DND-41 (cell line): Measurements from ENCODE around the gene TMEM163.

Experiments
- CTCF ChIP-seq: IDR thresholded peaks from 2 replicates; pipeline ENCODE4 v1.5.1; 2012; ENCODE audit warnings: borderline replicate concordance, low read length, moderate library complexity, mild to moderate bottlenecking; ENCODE audit not compliant: poor library complexity, severe bottlenecking; ENCODE audit errors: extremely low read depth
- EZH2 ChIP-seq: IDR thresholded peaks from 3 replicates; pipeline ENCODE4 v1.6.1; 2012; ENCODE audit warnings: borderline replicate concordance, low read depth, mild to moderate bottlenecking, moderate library complexity, low read length, inconsistent platforms; ENCODE audit not compliant: severe bottlenecking

GRCh38 chr2:134416637-134417036 lies 302.2 kb downstream of the TMEM163 start:
- TF ChIP-seq EZH2 (no peak), CTCF (no peak)
